ENCODE results near the gene SLC10A2. TPM values are rescaled to one million over a fixed set of nuclear protein-coding genes. Genes with fewer than 3 reads are reported as not detected.

The SLC10A2 gene
- total RNA-seq, 2 donors from 2014 or later, result not detected

GRCh38 chr13:103036268-103036667, 29.9 kb downstream of the SLC10A2 start:
- no peaks in the 10 kb centered on the region for H3K9me3 ChIP-seq
- H3K36me3 ChIP-seq, result no peaks in the 10 kb centered on the region
- no peak for TF ChIP-seq CTCF (IDR thresholded peaks at IDR 0.05)
- DNase-seq (ENCODE audit: low spot score), result no peak
- no peaks in the 10 kb centered on the region for H3K4me1 ChIP-seq (ENCODE audit: control insufficient read depth in 1 of 2, low read depth in 2 of 2)
- ATAC-seq (ENCODE audit: insufficient number of reproducible peaks, low FRiP score, low read depth), result no peak
- no peaks in the 10 kb centered on the region for H3K27me3 ChIP-seq (replicated peaks; ENCODE audit: insufficient read depth)
- no peak overlapping the region for H3K4me3 ChIP-seq
- H3K27ac ChIP-seq, result no peak overlapping the region

GRCh38 chr13:103033999-103034398, 32.2 kb downstream of the SLC10A2 start:
- Histone ChIP-seq H3K36me3 (no peaks in the 10 kb centered on the region), H3K9me3 (no peaks in the 10 kb centered on the region), H3K4me3 (no peak overlapping the region), H3K27me3 (replicated peaks; ENCODE audit: insufficient read depth) (no peaks in the 10 kb centered on the region), H3K27ac (no peak overlapping the region), H3K4me1 (ENCODE audit: control insufficient read depth in 1 of 2, low read depth in 2 of 2) (no peaks in the 10 kb centered on the region)
- DNase-seq (ENCODE audit: low spot score), result no peak
- no peak for ATAC-seq (ENCODE audit: insufficient number of reproducible peaks, low FRiP score, low read depth)
- no peak for TF ChIP-seq CTCF (IDR thresholded peaks at IDR 0.05)

- ATAC-seq (ENCODE audit: insufficient number of reproducible peaks, low FRiP score, low read depth) (no peak), DNase-seq (ENCODE audit: low spot score) (no peak)
- H3K27ac ChIP-seq, result no peak overlapping the region
- no peaks in the 10 kb centered on the region for H3K27me3 ChIP-seq (replicated peaks; ENCODE audit: insufficient read depth)
- no peak overlapping the region for H3K4me3 ChIP-seq
- H3K36me3 ChIP-seq, result no peaks in the 10 kb centered on the region
- TF ChIP-seq CTCF (IDR thresholded peaks at IDR 0.05), result no peak
- H3K4me1 ChIP-seq (ENCODE audit: control insufficient read depth in 1 of 2, low read depth in 2 of 2), result no peaks in the 10 kb centered on the region
- no peaks in the 10 kb centered on the region for H3K9me3 ChIP-seq
Observed at GRCh38 chr13:103031332-103031873, 34.8 kb downstream of the SLC10A2 start.

GRCh38 chr13:103030776-103031175, 35.4 kb downstream of the SLC10A2 start:
- ATAC-seq (ENCODE audit: insufficient number of reproducible peaks, low FRiP score, low read depth), result no peak
- Histone ChIP-seq H3K27me3 (replicated peaks; ENCODE audit: insufficient read depth) (no peaks in the 10 kb centered on the region), H3K27ac (no peak overlapping the region)

GRCh38 chr13:103029798-103030197, 36.4 kb downstream of the SLC10A2 start:
- no peaks in the 10 kb centered on the region for H3K9me3 ChIP-seq
- no peak overlapping the region for H3K4me3 ChIP-seq
- no peaks in the 10 kb centered on the region for H3K4me1 ChIP-seq (ENCODE audit: control insufficient read depth in 1 of 2, low read depth in 2 of 2)
- DNase-seq (ENCODE audit: low spot score) (no peak), ATAC-seq (ENCODE audit: insufficient number of reproducible peaks, low FRiP score, low read depth) (no peak)
- no peaks in the 10 kb centered on the region for H3K36me3 ChIP-seq
- no peak for TF ChIP-seq CTCF (IDR thresholded peaks at IDR 0.05)
- no peak overlapping the region for H3K27ac ChIP-seq
- no peaks in the 10 kb centered on the region for H3K27me3 ChIP-seq (replicated peaks; ENCODE audit: insufficient read depth)

More at GRCh38 chr13:103030776-103031175, 35.4 kb downstream of the SLC10A2 start:
- Histone ChIP-seq H3K9me3 (no peaks in the 10 kb centered on the region), H3K4me3 (no peak overlapping the region), H3K36me3 (no peaks in the 10 kb centered on the region), H3K4me1 (ENCODE audit: control insufficient read depth in 1 of 2, low read depth in 2 of 2) (no peaks in the 10 kb centered on the region)
- no peak for TF ChIP-seq CTCF (IDR thresholded peaks at IDR 0.05)
- DNase-seq (ENCODE audit: low spot score), result no peak

Data from thoracic aorta (tissue), 2 donors.